ENCODE data around the gene PHYHD1. TPM values are rescaled to one million over a fixed set of nuclear protein-coding genes. Genes with fewer than 3 reads are reported as not detected.

Gene PHYHD1
- total RNA-seq (16.8 TPM), polyA plus RNA-seq (34.8 TPM)

GRCh38 chr9:128920381-128921058 is at the start of gene PHYHD1:
Gene PHYHD1, plus strand, starts transcription at chr9:128920982. Its CDS starts 1,342 bp downstream, at chr9:128922324.
- Histone ChIP-seq H3K27ac (ENCODE audit: low read depth) (peak within 1 kb of the TSS; percentile 74), H3K4me3 (ENCODE audit: low read depth, low read length) (no peak within 1 kb of the TSS), H3K4me1 (ENCODE audit: insufficient read depth) (peaks cover 2% of the 10 kb centered on the region), H3K36me3 (ENCODE audit: insufficient read depth) (peaks cover 7% of the 10 kb centered on the region)
- WGBS, result 46% methylated on average over 13 of the region's 13 CpGs
- no peak for DNase-seq (ENCODE audit: extremely low spot score)

- no peak for DNase-seq (ENCODE audit: extremely low spot score)
- Histone ChIP-seq H3K4me3 (ENCODE audit: low read depth, low read length) (no peak overlapping the region), H3K27ac (ENCODE audit: low read depth) (no peak overlapping the region), H3K36me3 (ENCODE audit: insufficient read depth) (no peaks in the 10 kb centered on the region), H3K4me1 (ENCODE audit: insufficient read depth) (no peaks in the 10 kb centered on the region)
- WGBS, result 90% methylated on average over 5 of the region's 5 CpGs
These were observed 42.9 kb upstream of the PHYHD1 start for GRCh38 chr9:128877852-128878251.

GRCh38 chr9:128881884-128882676 is 38.7 kb upstream of the PHYHD1 start, which contains the start of the genes KYAT1 and LRRC8A:
Gene KYAT1, minus strand, starts transcription at chr9:128881950. Its CDS starts 36,545 bp downstream, at chr9:128845405.
Gene LRRC8A, plus strand, starts transcription at chr9:128882133. Its CDS starts 25,032 bp downstream, at chr9:128907165.
- no peaks in the 10 kb centered on the region for H3K36me3 ChIP-seq (ENCODE audit: insufficient read depth)
- H3K27ac ChIP-seq (ENCODE audit: low read depth), result peak within 1 kb of the TSS; percentile 94
- under 1% methylated on average over 70 of the region's 70 CpGs for WGBS
- peak; percentile 93 for DNase-seq (ENCODE audit: extremely low spot score)
- no peaks in the 10 kb centered on the region for H3K4me1 ChIP-seq (ENCODE audit: insufficient read depth)
- peak within 1 kb of the TSS; percentile 82 for H3K4me3 ChIP-seq (ENCODE audit: low read depth, low read length)

- WGBS, result under 1% methylated on average over 19 of the region's 19 CpGs
- peak overlapping the region; percentile 82 for H3K4me3 ChIP-seq (ENCODE audit: low read depth, low read length)
- DNase-seq (ENCODE audit: extremely low spot score), result no peak
- no peaks in the 10 kb centered on the region for H3K36me3 ChIP-seq (ENCODE audit: insufficient read depth)
- H3K4me1 ChIP-seq (ENCODE audit: insufficient read depth), result no peaks in the 10 kb centered on the region
- H3K27ac ChIP-seq (ENCODE audit: low read depth), result peak overlapping the region; percentile 94
These were observed 37.8 kb upstream of the PHYHD1 start for GRCh38 chr9:128882677-128883603.

GRCh38 chr9:128884164-128884563 is 36.6 kb upstream of the PHYHD1 start:
- 71% methylated on average over 2 of the region's 2 CpGs for WGBS

GRCh38 chr9:128885376-128885775 is 35.4 kb upstream of the PHYHD1 start:
- no peaks in the 10 kb centered on the region for H3K4me1 ChIP-seq (ENCODE audit: insufficient read depth)
- H3K4me3 ChIP-seq (ENCODE audit: low read depth, low read length), result no peak overlapping the region
- no peak overlapping the region for H3K27ac ChIP-seq (ENCODE audit: low read depth)
- H3K36me3 ChIP-seq (ENCODE audit: insufficient read depth), result no peaks in the 10 kb centered on the region
- DNase-seq (ENCODE audit: extremely low spot score), result no peak
- 78% methylated on average over 8 of the region's 8 CpGs for WGBS

More at GRCh38 chr9:128884164-128884563, 36.6 kb upstream of the PHYHD1 start:
- no peak for DNase-seq (ENCODE audit: extremely low spot score)
- H3K27ac ChIP-seq (ENCODE audit: low read depth), result no peak overlapping the region
- H3K4me1 ChIP-seq (ENCODE audit: insufficient read depth), result no peaks in the 10 kb centered on the region
- no peaks in the 10 kb centered on the region for H3K36me3 ChIP-seq (ENCODE audit: insufficient read depth)
- H3K4me3 ChIP-seq (ENCODE audit: low read depth, low read length), result no peak overlapping the region

GRCh38 chr9:128885798-128886197 is 35.0 kb upstream of the PHYHD1 start:
- H3K36me3 ChIP-seq (ENCODE audit: insufficient read depth), result no peaks in the 10 kb centered on the region
- H3K4me3 ChIP-seq (ENCODE audit: low read depth, low read length), result no peak overlapping the region
- H3K27ac ChIP-seq (ENCODE audit: low read depth), result peak overlapping the region; percentile 64

GRCh38 chr9:128886211-128886891 is 34.4 kb upstream of the PHYHD1 start:
- peak overlapping the region; percentile 64 for H3K27ac ChIP-seq (ENCODE audit: low read depth)
- no peaks in the 10 kb centered on the region for H3K36me3 ChIP-seq (ENCODE audit: insufficient read depth)
- no peak for DNase-seq (ENCODE audit: extremely low spot score)
- 40% methylated on average over 13 of the region's 13 CpGs for WGBS
- no peak overlapping the region for H3K4me3 ChIP-seq (ENCODE audit: low read depth, low read length)
- no peaks in the 10 kb centered on the region for H3K4me1 ChIP-seq (ENCODE audit: insufficient read depth)

More at GRCh38 chr9:128885798-128886197, 35.0 kb upstream of the PHYHD1 start:
- 77% methylated on average over 15 of the region's 15 CpGs for WGBS
- no peaks in the 10 kb centered on the region for H3K4me1 ChIP-seq (ENCODE audit: insufficient read depth)
- DNase-seq (ENCODE audit: extremely low spot score), result no peak

GRCh38 chr9:128887049-128887448 is 33.7 kb upstream of the PHYHD1 start:
- Histone ChIP-seq H3K36me3 (ENCODE audit: insufficient read depth) (no peaks in the 10 kb centered on the region), H3K27ac (ENCODE audit: low read depth) (no peak overlapping the region), H3K4me1 (ENCODE audit: insufficient read depth) (peaks cover under 1% of the 10 kb centered on the region), H3K4me3 (ENCODE audit: low read depth, low read length) (no peak overlapping the region)
- DNase-seq (ENCODE audit: extremely low spot score), result no peak
- WGBS, result 94% methylated on average over 3 of the region's 3 CpGs

GRCh38 chr9:128887914-128888350 is 32.9 kb upstream of the PHYHD1 start:
- WGBS, result 27% methylated on average over 9 of the region's 9 CpGs
- Histone ChIP-seq H3K4me3 (ENCODE audit: low read depth, low read length) (no peak overlapping the region), H3K36me3 (ENCODE audit: insufficient read depth) (no peaks in the 10 kb centered on the region), H3K4me1 (ENCODE audit: insufficient read depth) (peaks cover 2% of the 10 kb centered on the region), H3K27ac (ENCODE audit: low read depth) (peak overlapping the region; percentile 51)
- DNase-seq (ENCODE audit: extremely low spot score), result no peak

- no peaks in the 10 kb centered on the region for H3K36me3 ChIP-seq (ENCODE audit: insufficient read depth)
- 68% methylated on average over 15 of the region's 15 CpGs for WGBS
- peak overlapping the region; percentile 95 for H3K27ac ChIP-seq (ENCODE audit: low read depth)
- no peak overlapping the region for H3K4me3 ChIP-seq (ENCODE audit: low read depth, low read length)
- no peak for DNase-seq (ENCODE audit: extremely low spot score)
- H3K4me1 ChIP-seq (ENCODE audit: insufficient read depth), result peaks cover 4% of the 10 kb centered on the region
These were observed 29.2 kb upstream of the PHYHD1 start for GRCh38 chr9:128891321-128892220.

All from urinary bladder (tissue), 4 donors.